ENCODE measurements around the gene DNAJB8.

DNA sequence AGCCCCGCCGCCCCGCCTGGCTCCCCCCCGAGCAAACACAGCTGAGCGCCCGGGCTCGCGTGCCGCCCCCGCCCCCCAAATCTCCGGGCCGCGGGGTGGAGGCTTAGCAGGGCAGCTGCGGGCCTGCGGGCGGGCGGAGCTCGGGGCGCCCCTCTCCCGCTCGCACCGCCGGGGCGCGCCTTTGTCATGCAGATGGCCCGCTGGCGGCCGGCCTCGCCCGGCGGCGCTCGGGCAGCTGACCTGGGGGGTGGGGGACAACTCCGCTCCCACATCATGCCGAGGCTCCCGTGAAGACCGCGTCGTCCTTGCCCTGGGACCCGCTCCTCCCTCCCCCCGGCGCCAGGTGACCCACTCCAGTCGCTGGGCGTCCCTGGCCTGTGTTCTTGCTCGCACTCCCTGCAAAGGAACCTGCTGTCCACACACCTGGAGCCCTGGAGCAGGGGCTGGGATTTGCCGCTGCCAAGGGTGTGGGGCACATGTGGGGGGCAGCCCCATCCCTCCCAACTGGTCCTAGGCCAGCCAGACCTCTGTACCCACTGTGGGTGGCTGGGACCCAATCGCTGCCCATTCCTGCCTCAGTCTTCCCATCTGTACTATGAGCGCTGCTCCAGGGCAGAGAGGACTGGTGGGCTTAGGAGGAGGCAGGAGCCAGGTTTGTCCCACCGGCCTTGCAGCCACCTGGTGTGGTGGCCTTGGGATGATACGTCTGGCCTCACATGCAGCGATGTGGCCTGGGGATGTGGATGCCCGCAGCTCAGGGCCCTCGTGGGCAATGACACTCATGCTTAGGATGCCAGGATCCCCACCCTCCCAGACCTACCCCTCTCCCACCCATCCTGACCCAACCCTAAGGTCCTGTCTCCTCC lies 33.5 kb downstream of the DNAJB8 start:
- TF ChIP-seq, protein P1, sequence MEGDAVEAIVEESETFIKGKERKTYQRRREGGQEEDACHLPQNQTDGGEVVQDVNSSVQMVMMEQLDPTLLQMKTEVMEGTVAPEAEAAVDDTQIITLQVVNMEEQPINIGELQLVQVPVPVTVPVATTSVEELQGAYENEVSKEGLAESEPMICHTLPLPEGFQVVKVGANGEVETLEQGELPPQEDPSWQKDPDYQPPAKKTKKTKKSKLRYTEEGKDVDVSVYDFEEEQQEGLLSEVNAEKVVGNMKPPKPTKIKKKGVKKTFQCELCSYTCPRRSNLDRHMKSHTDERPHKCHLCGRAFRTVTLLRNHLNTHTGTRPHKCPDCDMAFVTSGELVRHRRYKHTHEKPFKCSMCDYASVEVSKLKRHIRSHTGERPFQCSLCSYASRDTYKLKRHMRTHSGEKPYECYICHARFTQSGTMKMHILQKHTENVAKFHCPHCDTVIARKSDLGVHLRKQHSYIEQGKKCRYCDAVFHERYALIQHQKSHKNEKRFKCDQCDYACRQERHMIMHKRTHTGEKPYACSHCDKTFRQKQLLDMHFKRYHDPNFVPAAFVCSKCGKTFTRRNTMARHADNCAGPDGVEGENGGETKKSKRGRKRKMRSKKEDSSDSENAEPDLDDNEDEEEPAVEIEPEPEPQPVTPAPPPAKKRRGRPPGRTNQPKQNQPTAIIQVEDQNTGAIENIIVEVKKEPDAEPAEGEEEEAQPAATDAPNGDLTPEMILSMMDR (IDR thresholded peaks at IDR 0.05; ENCODE audit: low read depth, low read length, poor library complexity, severe bottlenecking), result no peak
- TF ChIP-seq EZH2phosphoT487 (IDR thresholded peaks at IDR 0.05; ENCODE audit: borderline replicate concordance, low read length), result no peak
